Measurements from ENCODE around the gene VWC2.

Gene VWC2

GRCh38 chr7:49875336-49875735, 101.9 kb downstream of the VWC2 start (continued):
- no peak for TF ChIP-seq REST (tag by site-specific recombination; IDR thresholded peaks at IDR 0.05)
- TF ChIP-seq ZSCAN5A (tag by site-specific recombination; IDR thresholded peaks at IDR 0.05) = no peak
- TF ChIP-seq YY1 (tag by site-specific recombination; IDR thresholded peaks at IDR 0.05) = no peak

GRCh38 chr7:49876202-49876601, 102.8 kb downstream of the VWC2 start:
- Histone ChIP-seq H3K36me3 (ENCODE audit: control insufficient read depth in 2 of 2, insufficient read depth in 1 of 2, low read length in 2 of 2) (no peaks in the 10 kb centered on the region), H3K4me3 (ENCODE audit: low read depth, low read length) (no peak overlapping the region), H3K4me1 (ENCODE audit: control insufficient read depth, insufficient read depth, low read length) (no peaks in the 10 kb centered on the region), H3K9me3 (ENCODE audit: control insufficient read depth, insufficient read depth, low read depth, low read length) (no peaks in the 10 kb centered on the region), H3K27ac (ENCODE audit: extremely low read depth, low read depth, low read length) (no peak overlapping the region)
- ChIA-PET POLR2A (no interaction called here), CTCF (no interaction called here)
- TF ChIP-seq ZNF169 (tag by site-specific recombination; IDR thresholded peaks at IDR 0.05) (no peak), ZFP37 (tag by site-specific recombination; IDR thresholded peaks at IDR 0.05) (no peak), IKZF3 (tag by site-specific recombination; IDR thresholded peaks at IDR 0.05) (no peak), PRDM10 (tag by site-specific recombination; IDR thresholded peaks at IDR 0.05) (no peak), ZNF214 (tag by site-specific recombination; IDR thresholded peaks at IDR 0.05; ENCODE audit: borderline replicate concordance) (no peak)

GRCh38 chr7:49878089-49878488, 104.7 kb downstream of the VWC2 start:
- Histone ChIP-seq H3K4me3 (ENCODE audit: low read depth, low read length) (no peak overlapping the region), H3K4me1 (ENCODE audit: control insufficient read depth, insufficient read depth, low read length) (no peaks in the 10 kb centered on the region), H3K36me3 (ENCODE audit: control insufficient read depth in 2 of 2, insufficient read depth in 1 of 2, low read length in 2 of 2) (no peaks in the 10 kb centered on the region), H3K9me3 (ENCODE audit: control insufficient read depth, insufficient read depth, low read depth, low read length) (no peaks in the 10 kb centered on the region), H3K27ac (ENCODE audit: extremely low read depth, low read depth, low read length) (no peak overlapping the region)
- POLR2A ChIA-PET = no interaction called here
- CTCF ChIA-PET = interaction anchor here (1.1 kb wide), 1 partner anchor 25 kb away, joined by 3 read pairs; no protein-coding TSS in a partner anchor
- TF ChIP-seq ZNF510 (tag by site-specific recombination; IDR thresholded peaks at IDR 0.05; ENCODE audit: insufficient replicate concordance) (no peak), ZNF202 (tag by site-specific recombination; IDR thresholded peaks at IDR 0.05; ENCODE audit: borderline replicate concordance) (no peak), ZNF610 (tag by site-specific recombination; IDR thresholded peaks at IDR 0.05; ENCODE audit: borderline replicate concordance) (no peak), ZNF404 (tag by site-specific recombination; IDR thresholded peaks at IDR 0.05) (no peak), ZBTB1 (tag by site-specific recombination; IDR thresholded peaks at IDR 0.05) (no peak)

Data from HEK293 (cell line).